PFSK-1 (cell line): ENCODE results near the gene UBASH3A.

ENCODE experiments used
- SIN3A ChIP-seq: IDR thresholded peaks from 2 replicates; pipeline ENCODE4 v1.6.1; 2012; ENCODE audit warnings: mild to moderate bottlenecking, low read length, moderate library complexity, borderline replicate concordance; ENCODE audit not compliant: insufficient read depth
- TF ChIP-seq, protein P1 (sequence below), 2 experiments: IDR thresholded peaks; 2 replicates each; pipeline versions ENCODE4 v1.6.1 to v1.8.0; 2011 to 2012; ENCODE audit warnings: low read depth in 2 of 2, low read length in 2 of 2, control low read depth in 1 of 2, inconsistent platforms in 1 of 2, mild to moderate bottlenecking in 1 of 2, moderate library complexity in 1 of 2; ENCODE audit not compliant: insufficient read depth in 1 of 2

DNA sequence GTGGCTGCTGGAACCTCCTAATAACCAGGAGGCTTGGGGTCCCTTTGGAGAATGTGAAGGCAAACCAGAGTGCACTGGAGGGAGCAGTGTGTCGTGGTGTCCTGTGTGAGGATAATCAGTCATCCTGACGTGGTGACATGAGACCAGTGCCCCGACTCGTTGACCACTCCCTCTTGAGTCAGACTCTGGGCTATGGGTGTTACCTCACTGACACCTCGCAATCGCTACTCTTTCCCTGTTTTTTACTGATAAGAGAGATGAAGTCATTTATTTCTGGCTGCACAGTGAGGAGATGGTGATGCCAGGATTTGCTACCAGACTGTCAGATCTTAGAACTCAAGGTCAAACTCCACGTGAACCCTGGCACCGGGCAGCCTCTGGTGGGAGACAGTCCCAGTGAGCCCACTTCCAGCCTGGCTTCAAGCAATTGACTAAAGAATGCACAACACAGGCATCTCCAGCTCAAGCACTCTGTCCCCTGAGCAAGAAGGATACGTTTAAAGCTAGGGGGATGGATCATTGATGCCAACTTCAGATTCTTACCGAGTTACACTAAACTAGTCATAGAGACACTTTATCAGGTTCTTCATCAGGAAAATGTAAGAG is 30.3 kb downstream of the UBASH3A start:
- no peak for TF ChIP-seq SIN3A
- TF ChIP-seq, protein P1, sequence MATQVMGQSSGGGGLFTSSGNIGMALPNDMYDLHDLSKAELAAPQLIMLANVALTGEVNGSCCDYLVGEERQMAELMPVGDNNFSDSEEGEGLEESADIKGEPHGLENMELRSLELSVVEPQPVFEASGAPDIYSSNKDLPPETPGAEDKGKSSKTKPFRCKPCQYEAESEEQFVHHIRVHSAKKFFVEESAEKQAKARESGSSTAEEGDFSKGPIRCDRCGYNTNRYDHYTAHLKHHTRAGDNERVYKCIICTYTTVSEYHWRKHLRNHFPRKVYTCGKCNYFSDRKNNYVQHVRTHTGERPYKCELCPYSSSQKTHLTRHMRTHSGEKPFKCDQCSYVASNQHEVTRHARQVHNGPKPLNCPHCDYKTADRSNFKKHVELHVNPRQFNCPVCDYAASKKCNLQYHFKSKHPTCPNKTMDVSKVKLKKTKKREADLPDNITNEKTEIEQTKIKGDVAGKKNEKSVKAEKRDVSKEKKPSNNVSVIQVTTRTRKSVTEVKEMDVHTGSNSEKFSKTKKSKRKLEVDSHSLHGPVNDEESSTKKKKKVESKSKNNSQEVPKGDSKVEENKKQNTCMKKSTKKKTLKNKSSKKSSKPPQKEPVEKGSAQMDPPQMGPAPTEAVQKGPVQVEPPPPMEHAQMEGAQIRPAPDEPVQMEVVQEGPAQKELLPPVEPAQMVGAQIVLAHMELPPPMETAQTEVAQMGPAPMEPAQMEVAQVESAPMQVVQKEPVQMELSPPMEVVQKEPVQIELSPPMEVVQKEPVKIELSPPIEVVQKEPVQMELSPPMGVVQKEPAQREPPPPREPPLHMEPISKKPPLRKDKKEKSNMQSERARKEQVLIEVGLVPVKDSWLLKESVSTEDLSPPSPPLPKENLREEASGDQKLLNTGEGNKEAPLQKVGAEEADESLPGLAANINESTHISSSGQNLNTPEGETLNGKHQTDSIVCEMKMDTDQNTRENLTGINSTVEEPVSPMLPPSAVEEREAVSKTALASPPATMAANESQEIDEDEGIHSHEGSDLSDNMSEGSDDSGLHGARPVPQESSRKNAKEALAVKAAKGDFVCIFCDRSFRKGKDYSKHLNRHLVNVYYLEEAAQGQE (IDR thresholded peaks at IDR 0.05; ENCODE audit: insufficient read depth in 1 of 2, low read depth in 2 of 2, low read length in 2 of 2): no peak
